Osteocyte (in vitro differentiated cells): ENCODE results near the gene ZNF48. TPM values are rescaled to one million over a fixed set of nuclear protein-coding genes. Genes with fewer than 3 reads are reported as not detected.

Source experiments
- DNase-seq: peaks from one replicate; pipeline ENCODE4 v3.0.0; 2021; ENCODE audit warnings: mixed read lengths; ENCODE audit not compliant: unreplicated experiment; ENCODE audit errors: extremely low spot score
- H3K27ac Mint-ChIP-seq: one replicate; pipeline ENCODE4 v1.8.0; 2021; ENCODE audit warnings: mild to moderate bottlenecking, mixed read lengths; ENCODE audit not compliant: unreplicated experiment
- H3K27me3 Mint-ChIP-seq: one replicate; pipeline ENCODE4 v1.8.0; 2021; ENCODE audit warnings: mixed read lengths; ENCODE audit not compliant: unreplicated experiment
- H3K36me3 Mint-ChIP-seq: one replicate; pipeline ENCODE4 v1.8.0; 2021; ENCODE audit warnings: mixed read lengths; ENCODE audit not compliant: unreplicated experiment
- H3K4me1 Mint-ChIP-seq: one replicate; pipeline ENCODE4 v1.8.0; 2021; ENCODE audit warnings: mixed read lengths; ENCODE audit not compliant: unreplicated experiment
- H3K4me3 Mint-ChIP-seq: one replicate; pipeline ENCODE4 v1.8.0; 2021; ENCODE audit warnings: mild to moderate bottlenecking, moderate library complexity, mixed read lengths; ENCODE audit not compliant: unreplicated experiment
- H3K9me3 Mint-ChIP-seq: one replicate; pipeline ENCODE4 v1.8.0; 2021; ENCODE audit warnings: mixed read lengths; ENCODE audit not compliant: unreplicated experiment
- total RNA-seq: library from RNA; stranded (reverse); gene quantifications from 2 replicates; pipeline ENCODE4 v1.2.1, GENCODE V29; 2021
- TF ChIP-seq, protein P1 (sequence below): fragments of 200-600 bp; sonication (generic); IDR thresholded peaks from 2 replicates; pipeline ENCODE4 v1.5.0; 2021; ENCODE audit warnings: antibody characterized with exemption, mild to moderate bottlenecking, moderate library complexity

ZNF48 gene
- total RNA-seq, 1 donor from 2014 or later = 13.2 TPM

DNA sequence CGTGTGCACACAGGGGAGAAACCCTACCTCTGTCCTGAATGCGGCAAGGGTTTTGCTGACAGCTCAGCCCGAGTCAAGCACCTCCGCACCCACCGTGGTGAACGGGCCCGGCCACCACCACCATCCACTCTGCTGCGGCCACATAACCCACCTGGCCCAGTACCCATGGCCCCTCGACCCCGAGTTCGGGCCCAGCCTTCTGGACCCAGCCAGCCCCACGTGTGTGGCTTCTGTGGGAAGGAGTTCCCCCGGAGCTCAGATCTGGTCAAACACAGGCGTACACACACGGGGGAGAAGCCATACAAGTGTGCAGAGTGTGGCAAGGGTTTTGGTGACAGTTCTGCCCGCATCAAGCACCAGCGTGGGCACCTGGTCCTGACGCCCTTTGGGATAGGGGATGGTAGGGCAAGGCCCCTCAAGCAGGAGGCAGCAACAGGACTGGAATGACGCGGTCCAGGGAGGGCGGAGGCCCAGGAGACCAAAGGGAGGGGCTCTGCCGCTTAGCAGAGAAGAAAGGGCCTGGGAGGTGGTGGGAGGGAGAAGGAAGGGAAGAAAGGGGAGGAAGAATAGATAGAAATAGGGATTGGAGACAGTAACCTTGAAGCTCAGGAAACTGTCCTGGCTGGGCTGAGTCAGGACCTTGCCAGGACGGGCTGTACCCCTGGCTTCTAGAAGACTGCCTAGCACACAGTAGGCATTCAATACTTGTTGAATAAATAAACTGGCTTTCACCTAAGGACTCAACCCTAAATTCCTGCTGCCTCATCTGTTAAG is 3.6 kb downstream of the ZNF48 start:
- DNase-seq = no peak
- Mint-ChIP-seq H3K27me3 (no peaks in the 10 kb centered on the region), H3K4me1 (peaks cover 35% of the 10 kb centered on the region), H3K4me3 (no peak overlapping the region), H3K27ac (peak overlapping the region; percentile 41), H3K9me3 (no peaks in the 10 kb centered on the region), H3K36me3 (no peaks in the 10 kb centered on the region)
- TF ChIP-seq, protein P1, sequence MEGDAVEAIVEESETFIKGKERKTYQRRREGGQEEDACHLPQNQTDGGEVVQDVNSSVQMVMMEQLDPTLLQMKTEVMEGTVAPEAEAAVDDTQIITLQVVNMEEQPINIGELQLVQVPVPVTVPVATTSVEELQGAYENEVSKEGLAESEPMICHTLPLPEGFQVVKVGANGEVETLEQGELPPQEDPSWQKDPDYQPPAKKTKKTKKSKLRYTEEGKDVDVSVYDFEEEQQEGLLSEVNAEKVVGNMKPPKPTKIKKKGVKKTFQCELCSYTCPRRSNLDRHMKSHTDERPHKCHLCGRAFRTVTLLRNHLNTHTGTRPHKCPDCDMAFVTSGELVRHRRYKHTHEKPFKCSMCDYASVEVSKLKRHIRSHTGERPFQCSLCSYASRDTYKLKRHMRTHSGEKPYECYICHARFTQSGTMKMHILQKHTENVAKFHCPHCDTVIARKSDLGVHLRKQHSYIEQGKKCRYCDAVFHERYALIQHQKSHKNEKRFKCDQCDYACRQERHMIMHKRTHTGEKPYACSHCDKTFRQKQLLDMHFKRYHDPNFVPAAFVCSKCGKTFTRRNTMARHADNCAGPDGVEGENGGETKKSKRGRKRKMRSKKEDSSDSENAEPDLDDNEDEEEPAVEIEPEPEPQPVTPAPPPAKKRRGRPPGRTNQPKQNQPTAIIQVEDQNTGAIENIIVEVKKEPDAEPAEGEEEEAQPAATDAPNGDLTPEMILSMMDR = no peak

DNA sequence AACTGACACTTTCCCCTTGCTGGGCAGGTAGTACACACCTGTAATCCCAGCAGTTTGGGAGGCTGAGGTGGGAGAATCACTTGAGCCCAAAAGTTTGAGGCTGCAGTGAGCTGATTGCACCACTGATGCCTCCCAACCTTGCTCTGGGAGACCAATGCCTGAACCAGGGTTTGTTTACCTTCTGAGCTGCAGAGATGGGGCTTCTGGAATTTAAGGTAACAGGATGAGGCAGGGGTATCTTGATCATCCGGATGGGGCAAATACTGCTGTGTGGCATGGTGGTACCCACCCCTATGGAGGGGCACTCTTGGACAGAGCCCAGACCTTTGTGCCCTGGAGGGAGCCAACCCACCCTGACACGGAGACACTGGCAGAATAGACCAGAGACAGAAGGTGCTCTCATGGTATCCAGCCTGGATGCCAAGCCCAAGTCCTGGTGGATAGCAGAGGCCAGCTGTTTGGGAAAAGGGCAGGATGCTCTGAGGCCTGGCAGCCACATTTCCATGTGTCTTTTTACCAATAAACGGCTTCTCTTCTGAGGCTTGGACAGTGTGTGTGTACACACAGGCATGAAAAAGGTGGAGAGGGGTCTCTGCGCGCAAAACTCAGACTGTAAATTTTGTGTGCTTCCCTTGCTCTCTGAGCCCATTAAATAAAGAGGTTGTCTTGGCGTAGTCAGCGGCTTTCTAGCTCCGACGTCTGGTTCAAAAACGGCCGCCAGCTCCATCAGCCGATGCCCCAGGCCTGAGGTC is 4.4 kb downstream of the ZNF48 start:
- no peaks in the 10 kb centered on the region for H3K9me3 Mint-ChIP-seq
- DNase-seq = no peak

DNA sequence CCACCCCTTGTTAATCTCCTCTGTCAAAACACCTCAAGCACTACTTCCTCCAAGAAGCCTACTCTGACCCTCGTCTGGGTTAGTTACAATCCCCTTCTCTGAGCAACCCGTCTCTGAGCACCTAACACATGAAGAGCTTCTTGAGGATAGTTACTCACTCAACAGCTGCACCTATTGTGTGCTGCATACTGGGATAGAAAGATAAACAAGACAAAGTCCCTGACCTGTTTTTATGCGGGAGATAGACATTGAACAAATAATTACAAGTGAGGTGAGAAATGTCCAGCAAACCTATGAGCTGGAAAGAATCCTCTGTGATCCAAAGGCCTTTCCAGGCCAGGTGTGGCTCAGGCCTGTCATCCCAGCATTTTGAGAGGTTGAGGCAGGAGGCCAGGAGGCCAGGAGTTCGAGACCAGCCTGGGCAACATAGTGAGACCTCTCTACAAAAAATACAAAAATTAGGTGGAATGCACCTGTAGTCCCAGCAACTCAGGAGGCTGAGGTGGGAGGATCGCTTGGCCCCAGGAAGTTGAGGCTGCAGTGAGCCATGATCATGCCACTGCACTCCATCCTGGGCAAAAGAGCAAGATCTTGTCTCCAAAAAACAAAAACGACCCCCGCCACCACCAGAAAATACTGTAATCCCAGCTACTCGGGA is 6.7 kb downstream of the ZNF48 start:
- DNase-seq = no peak
- Mint-ChIP-seq H3K27ac (peak overlapping the region; percentile 78), H3K9me3 (no peaks in the 10 kb centered on the region), H3K4me3 (peak overlapping the region; percentile 84), H3K27me3 (no peaks in the 10 kb centered on the region), H3K4me1 (peaks cover 20% of the 10 kb centered on the region), H3K36me3 (no peaks in the 10 kb centered on the region)
- TF ChIP-seq, protein P1 = no peak

More for the DNA sequence above, 4.4 kb downstream of the ZNF48 start:
- TF ChIP-seq, protein P1 = no peak
- peaks cover 27% of the 10 kb centered on the region for H3K4me1 Mint-ChIP-seq
- H3K27ac Mint-ChIP-seq = peak overlapping the region; percentile 95
- peak overlapping the region; percentile 84 for H3K4me3 Mint-ChIP-seq
- H3K27me3 Mint-ChIP-seq = no peaks in the 10 kb centered on the region
- no peaks in the 10 kb centered on the region for H3K36me3 Mint-ChIP-seq

DNA sequence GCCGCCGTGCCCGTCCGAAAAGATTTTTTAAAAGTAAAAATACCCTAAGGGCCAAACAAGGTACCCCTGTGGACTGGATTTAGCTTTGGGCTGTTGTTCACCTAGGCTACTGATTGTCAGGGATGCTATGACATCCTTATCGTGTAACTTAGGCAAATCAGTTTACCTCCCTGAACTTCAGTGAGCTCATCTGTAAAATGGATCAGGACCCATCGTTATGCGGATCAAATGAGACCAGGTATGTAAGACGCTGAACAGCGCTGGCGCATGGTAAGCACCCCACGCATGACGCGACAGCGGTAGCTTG is 11.5 kb downstream of the ZNF48 start:
- Mint-ChIP-seq H3K27ac (peak overlapping the region; percentile 93), H3K36me3 (no peaks in the 10 kb centered on the region), H3K4me3 (peak overlapping the region; percentile 85), H3K27me3 (no peaks in the 10 kb centered on the region), H3K4me1 (peaks cover 22% of the 10 kb centered on the region), H3K9me3 (no peaks in the 10 kb centered on the region)
- DNase-seq = no peak
- TF ChIP-seq, protein P1 = no peak
